ENCODE results near the gene MFRP. TPM values are rescaled to one million over a fixed set of nuclear protein-coding genes. Genes with fewer than 3 reads are reported as not detected.

MFRP gene
- polyA plus RNA-seq, 4 donors, result not detected

DNA sequence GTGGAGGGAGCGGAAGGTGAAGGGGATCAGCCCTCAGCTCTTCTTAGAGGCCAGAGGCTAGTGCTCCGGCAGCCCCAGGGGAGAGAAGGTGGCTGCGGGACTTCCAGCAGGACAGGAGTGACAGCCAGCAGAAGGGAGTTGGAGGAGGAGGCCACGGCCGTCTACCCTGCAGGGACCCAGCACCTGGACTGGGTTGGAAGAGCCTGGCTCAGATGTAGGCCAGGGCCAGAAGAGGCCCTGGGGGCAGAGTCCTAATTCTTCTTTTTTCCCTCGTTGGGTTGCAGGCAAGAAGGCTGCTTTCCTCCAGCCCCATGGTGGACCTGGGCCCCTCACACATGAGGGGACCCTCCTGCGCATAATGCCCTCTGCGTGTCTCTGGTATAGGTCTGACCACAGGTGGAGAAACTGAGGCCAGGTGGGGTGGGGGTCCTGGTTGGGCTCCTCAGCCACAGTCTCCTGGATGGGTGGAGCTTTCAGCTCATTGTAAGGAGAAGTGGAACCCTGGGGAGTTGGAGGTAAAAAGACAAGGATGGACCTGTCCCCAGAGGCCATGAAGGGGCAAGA lies 27.3 kb downstream of the MFRP start:
- DNase-seq (ENCODE audit: low read depth in 4 of 4, low spot score in 2 of 4), result no peak

DNA sequence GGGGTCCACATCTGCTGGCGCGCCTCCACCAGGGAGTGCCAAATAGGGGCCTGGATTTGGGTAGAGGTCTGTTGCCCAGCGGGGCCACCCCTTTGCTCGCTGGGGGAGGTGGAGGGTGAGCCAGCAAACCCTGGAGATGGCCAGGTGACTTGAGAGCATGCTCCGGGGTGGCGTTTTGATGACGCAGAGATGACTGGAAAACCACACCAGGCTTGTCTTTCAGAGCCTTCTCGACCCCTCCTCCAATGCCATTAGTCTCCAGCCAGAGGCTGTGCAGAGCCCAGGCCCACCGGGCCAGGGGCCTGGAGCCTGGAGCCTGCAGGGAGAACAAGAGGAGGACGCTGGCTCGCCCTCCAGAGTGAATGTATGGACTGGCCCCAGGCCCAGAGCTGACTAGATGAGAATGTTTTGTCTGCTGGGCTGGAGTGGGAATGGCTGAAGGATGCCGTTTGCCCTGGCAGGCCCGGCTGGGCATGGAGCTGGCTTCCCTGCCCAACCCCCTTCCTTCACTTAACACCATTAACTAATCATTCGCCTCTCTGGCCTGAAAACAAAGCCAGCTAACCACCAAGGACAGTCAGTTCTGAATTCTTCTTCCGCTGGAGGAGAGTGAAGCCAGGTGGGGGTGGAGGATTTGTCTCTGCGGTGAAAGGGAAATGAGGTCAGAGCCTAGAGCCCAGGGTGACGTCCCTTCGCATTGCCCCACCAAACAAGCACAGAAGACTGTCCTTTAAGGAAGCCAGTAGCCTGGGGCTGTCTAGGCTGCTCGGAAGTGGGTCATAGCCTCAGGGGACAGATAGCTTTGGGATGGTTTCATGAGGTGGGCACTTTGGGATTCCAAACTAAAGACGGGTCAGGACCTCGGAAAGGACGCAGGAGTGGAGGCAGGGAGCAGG lies 28.0 kb downstream of the MFRP start:
- no peak for DNase-seq (ENCODE audit: low read depth in 4 of 4, low spot score in 2 of 4)

DNA sequence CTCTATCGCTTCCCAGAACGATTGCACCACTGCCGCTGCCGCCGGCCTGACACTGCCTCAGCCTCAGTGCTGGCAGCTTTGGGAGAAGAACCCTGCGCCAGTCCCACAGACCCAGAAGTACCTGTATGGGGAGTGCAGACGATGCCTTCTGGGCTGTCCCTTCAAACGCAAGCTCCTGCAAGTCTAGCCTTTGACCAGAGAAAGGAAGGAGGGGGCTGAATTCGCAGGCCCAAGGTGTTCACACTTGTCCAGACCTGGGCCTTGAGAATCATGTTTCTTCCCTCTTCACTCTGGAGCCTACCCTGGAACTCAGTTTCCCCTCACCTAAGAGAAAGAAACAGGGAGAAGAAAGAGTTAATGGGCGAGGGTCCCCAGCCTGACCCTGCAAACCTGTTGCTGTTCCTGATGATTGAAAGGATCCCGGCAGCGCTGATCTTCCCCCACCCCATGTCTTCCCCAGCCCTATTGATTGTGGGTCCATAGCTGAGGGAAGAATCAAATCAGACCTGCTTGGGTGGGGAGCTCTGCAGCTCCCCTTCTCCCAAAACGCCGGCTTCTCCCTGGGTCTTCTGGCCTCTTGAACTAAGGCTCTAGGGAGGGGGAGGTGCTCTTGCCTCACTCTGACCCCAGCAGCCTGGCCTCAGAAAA lies 28.8 kb downstream of the MFRP start:
- no peak for DNase-seq (ENCODE audit: low read depth in 4 of 4, low spot score in 2 of 4)

DNA sequence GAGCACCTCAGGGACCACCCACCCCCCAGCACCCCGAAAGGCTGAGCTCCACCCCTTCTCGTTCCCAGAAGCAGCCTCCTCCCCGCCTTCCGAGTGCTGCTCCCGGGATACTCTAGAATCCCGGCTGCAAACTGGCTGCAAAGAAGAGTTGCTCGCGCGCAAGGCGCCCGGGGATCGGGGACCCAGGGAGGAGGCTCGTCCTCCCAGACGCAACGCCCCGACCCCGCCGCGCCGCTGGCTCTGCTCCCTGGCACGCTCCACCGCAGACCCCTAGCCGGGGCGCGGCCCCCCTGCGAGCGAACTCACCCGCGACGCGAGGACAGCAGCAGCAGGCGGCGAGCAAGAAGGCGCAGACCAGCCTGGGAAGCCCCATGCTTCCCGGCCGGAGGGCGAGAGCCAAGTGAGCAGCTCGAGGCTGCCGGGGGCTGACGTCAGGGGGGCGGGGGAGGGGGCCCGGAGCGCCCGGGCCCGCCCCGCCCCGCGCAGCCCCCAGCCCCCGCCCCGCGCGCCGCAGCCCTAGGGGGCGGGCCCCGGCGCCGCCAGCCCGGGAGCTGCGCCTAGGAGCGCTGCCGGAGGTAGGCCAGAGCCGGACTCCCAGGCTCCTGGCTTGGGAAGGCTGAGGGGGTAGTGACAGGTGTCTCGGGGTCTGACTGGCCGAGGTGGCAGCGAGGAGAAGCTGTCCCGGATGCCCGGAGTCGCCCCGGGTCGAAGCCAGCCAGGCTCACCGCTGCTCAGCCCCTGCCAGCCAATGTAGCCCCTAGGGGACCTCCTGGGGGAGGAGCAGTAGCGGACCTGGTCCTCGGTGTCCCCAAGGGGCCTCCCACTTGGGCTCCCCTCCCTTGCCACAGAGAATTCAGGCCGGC lies 29.5 kb downstream of the MFRP start, which contains the start of gene MCAM:
MCAM (minus strand) TSS at position 402 of the 863 bp plus-strand sequence; CDS start at position 373, 29 bp downstream.
- no peak for DNase-seq (ENCODE audit: low read depth in 4 of 4, low spot score in 2 of 4)

DNA sequence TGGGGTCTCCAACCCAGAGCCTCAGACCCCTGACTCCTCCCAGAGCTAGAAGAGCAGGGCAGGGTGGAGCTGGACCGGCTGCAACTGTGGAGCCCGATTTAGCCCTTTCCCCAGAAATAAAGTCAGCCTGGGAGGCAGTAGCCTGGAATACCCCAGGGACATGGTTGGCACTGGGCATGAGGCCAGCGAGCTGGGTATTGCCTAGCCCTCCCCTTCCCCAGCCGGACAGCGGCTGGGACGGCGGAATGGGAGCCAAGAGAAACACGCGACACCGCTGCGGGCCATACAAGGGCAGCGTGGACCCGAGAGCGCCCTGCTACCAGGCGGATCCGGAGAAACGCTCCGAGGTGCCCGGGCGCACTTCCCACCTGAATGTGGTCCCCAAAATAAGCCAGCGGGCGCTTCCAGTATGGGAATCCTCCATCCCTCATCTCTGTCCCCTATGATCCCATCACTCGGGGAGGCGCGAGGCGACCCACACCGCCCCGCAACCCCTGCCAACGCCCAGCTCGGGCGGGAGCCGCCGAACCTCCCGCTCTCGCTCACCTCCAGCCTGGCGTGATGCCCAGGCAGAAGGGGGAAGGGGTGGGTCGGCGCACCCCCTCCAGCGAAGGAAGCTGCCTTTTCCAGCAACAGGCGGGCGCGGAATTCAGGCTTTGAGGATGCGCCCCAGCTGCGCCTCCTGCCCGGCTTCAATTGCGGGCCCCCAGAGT lies 30.3 kb downstream of the MFRP start:
- DNase-seq (ENCODE audit: low read depth in 4 of 4, low spot score in 2 of 4), result no peak

DNA sequence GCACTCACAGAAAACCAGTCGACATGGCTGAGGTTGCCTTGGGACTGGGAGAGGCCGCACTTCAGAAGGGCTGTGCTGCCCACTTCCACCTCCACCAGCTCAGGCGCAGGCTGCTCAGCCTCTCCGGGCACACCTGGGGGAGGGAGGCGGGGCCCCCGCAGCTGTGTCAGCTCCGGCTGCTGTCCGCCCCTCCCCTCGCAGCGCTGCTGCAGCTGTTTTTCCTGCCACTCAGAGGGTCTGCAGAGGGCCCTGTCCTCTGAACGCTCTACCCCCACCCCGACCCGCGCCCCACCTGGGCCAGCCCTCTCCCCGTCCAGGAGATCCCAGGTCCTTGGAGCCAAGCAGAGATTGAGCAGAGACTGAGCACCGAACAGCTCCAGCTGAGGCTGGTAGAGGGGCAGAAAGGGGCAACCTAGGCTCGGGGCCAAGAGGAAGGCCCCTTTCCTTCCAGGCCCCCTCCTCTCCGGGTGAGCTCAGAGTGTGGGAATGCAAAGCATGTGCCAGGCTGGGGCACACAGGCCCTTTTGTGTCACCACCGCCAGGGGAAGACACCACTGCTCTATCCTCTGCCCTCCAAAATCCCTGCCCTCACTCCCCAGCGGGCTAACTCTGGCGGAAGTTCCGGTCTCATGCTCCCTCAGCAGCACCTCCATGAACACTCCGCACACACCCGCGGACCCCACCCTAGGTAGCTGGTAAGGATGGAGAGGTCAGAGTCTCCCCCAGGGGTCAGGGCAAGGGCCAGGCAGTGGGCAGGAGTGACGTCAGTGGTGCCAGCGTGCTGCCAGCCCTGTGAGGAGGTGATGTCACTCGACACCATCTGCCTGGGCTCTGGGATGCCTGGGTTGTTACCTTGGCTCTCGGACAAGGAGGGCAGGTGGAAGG lies 31.1 kb downstream of the MFRP start:
- no peak for DNase-seq (ENCODE audit: low read depth in 4 of 4, low spot score in 2 of 4)

DNA sequence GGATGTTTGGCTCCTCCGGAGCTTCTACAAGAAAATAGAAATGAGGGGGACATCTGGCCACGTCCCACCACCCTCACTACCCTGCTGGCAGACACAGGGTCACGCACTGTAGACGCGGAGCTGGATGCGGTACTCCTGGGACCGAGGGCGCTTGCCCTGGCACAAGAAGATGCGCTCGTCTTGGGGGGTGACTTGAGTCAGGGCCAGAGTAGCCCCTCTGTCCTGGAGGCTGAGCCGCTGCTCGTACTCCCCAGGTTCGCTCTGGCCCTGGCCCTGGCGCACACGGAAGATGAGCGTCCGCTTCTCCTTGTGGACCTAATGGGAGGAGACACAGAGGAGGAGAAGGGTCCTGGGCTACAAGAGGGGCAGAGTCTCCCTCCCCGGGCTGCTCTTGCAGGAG lies 31.8 kb downstream of the MFRP start:
- no peak for DNase-seq (ENCODE audit: low read depth in 4 of 4, low spot score in 2 of 4)

DNA sequence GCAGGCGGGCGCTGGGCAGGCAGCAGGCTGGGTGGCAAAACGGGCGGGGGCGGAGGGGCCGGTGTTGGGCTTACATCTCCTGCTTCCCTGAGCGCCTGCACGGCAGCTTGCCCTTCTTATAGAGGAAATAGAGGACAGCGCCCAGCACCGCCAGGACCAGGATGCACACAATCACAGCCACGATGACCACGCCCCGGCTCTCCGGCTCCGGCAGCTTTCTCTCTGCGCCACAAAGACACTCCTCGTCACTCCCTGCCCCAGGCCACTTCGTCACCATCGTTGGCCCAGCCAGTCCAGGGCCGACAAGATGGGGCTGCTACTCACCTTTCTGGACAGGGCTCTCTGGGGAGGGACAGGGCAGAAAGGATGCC lies 35.8 kb downstream of the MFRP start:
- no peak for DNase-seq (ENCODE audit: low read depth in 4 of 4, low spot score in 2 of 4)

DNA sequence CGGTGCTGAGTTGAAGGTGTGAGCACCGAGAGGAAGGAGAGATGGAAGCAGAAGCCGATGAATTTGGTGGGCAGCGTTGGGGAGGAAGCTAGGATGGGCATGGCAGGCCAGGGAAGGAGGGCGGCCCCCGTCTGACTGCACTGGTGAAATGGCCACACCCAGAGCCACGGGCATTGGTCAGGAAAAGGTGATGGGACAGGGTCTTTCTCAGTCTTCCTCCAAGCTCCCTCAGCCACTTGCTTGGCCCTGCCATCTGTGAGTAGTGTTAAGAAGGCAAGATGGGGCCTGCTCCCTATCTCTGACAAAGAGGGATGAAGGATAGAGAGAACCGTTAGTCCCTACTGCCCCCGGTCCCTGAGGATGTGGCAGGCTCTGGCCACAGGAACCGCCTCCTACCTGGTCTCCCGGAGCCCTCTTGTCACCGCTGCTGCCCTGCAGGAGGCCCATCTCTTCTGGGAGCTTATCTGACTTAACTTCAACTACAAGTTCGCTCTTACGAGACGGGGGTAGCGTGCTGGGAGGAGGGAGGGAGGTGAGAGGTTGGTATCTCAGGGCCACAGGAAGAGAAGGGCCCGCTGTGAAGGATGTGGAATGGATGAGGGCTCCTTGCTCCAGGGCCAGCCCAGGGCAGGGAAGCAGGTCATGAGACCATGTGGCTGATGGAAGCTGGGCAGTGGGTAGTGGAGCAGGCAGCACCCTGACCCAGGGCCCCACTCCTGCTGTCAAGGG lies 36.4 kb downstream of the MFRP start:
- no peak for DNase-seq (ENCODE audit: low read depth in 4 of 4, low spot score in 2 of 4)

DNA sequence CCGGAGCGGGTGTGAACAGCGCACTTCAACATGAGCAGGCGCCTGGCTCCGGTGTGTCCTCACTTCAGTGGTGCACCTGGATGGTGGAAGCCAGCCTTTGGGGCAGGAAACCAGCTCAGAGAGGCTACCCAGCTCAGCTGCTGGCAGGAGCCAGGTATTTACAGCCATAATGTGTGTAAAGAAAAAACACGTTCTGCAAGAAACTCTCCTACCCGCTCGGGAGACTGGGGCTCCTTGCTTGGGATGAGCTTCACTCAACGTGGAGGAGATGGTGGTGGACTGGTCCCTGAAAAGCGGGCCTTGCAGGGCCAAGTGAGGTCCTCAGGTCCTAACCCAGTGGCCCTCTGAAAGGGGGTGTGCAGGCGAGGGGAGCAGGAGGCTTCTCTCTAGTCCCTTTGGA lies 37.1 kb downstream of the MFRP start:
- DNase-seq (ENCODE audit: low read depth in 4 of 4, low spot score in 2 of 4), result no peak

DNA sequence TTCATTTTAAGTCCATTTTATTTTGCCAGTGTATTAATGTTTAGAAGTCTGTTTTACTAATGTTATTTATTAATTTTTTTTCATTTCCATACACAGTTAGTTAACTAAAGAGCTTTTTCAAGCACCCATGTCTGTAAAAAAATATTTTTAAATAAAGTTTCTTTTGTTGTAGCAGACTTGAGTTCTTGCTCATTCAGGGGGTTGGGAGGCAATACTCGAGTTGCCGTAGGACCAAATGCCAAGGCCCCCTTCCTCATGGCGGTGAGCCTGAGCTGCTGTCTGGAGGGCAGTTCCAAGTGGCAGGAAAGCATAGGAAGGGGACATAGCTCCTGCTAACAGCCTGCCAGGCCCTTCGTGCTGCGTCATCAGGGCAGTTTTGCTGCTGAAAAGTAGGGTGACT lies 38.5 kb downstream of the MFRP start:
- no peak for DNase-seq (ENCODE audit: low read depth in 4 of 4, low spot score in 2 of 4)

DNA sequence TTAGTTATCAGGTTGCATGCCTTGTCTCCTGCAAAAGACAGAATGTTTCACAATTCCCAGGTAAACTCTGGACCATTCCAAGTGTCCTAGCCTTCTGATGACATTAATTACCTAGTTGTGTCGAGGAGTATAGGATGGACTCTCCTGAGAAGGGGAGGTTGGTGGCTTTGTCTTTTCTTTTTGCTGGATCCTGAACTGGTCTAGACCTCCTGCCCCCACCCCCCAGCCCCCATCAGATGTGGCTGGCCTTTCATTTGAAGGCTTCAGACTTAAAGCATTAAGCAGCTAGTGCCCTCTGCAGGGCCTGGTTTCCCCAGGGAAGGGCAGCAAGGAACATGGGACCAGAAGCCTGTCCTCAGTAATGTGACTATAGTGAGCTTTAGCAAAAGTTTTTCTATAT lies 39.3 kb downstream of the MFRP start:
- no peak for DNase-seq (ENCODE audit: low read depth in 4 of 4, low spot score in 2 of 4)

DNA sequence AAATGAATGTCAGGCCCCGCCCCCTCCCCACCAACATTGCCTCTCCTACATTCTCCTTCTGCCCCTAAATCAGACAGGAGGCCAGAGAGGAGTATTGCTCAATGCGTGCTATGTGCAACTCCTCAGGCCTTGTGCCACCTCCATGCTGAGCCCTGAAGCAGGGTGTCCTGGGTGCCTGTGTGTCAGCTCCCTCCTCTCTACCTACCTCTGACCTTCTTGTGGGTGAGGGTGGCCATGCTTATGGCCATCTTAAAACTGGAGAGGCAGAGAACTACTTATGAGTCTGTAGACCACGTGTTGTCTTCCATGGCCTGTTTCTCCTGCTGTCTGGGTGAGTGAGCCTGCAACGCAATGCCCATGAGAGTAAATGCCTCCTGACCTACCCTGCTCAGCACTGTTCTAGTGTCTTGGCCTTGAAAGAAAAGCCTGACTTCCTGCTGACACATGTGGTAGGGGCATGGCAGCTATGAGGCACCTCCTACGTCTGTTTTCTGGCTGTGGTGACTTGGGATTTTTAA lies 40.1 kb downstream of the MFRP start:
- no peak for DNase-seq (ENCODE audit: low read depth in 4 of 4, low spot score in 2 of 4)

DNA sequence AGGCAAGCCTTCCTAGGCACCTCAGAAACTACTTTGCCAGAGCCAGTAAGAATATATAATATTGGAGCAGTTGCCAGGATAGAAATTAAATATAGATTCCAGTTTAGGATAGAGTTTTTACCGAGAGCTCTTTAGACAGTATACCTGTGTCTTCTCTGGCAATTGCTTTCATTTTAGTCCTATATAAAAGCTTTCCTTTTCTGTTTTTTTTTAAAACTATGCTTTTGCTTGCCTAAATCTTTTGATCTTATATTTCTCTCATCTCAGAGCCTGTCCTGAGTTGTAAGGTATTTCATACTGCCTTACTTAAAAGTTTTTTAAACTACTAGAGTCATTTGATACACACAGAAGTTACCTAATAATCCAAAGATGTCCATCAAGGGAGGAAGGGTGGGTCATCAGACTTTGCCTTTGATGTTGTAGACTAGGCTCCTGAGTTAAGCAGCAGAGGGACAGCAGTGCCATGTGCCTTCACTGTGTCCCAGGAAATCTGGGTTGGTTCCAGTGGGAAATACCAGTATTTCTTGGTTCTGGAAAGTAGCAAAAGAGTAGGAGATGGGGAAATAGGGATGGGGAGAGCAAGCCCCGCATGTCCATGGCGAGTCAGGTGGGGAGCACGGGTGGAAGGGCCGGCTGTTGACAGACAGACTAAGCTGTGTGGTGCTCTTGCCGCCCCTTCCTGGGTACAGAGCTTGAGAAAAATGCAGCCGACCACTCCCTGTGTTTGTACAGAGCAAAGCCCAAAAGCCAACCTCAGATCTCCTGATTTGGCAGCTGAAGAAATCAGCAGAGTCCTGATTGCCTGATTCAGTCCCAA lies 40.7 kb downstream of the MFRP start:
- DNase-seq (ENCODE audit: low read depth in 4 of 4, low spot score in 2 of 4), result no peak

DNA sequence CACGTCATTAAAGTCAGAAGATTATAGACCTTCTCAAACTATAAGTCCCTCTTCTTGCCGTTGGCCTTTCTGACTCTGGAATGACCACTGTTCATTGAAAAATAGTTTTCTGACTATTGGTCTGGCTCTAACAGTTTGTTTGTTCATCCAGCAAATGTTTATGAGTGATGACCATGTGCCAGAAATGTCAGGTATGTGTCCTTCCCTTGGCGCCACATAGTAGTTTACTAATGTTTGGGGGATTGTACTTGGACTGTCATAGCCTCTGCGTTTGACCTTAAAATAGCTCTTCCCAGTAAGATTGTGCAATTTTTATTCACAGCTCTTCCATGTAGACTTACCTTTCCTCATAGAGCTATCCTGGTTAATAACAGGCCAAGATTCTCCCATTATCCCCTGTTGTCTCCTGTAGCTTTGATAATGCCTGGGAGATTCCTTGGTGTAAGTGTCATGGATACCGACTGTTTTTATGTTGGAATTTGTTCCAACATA lies 43.2 kb downstream of the MFRP start:
- DNase-seq (ENCODE audit: low read depth in 4 of 4, low spot score in 2 of 4), result no peak

DNA sequence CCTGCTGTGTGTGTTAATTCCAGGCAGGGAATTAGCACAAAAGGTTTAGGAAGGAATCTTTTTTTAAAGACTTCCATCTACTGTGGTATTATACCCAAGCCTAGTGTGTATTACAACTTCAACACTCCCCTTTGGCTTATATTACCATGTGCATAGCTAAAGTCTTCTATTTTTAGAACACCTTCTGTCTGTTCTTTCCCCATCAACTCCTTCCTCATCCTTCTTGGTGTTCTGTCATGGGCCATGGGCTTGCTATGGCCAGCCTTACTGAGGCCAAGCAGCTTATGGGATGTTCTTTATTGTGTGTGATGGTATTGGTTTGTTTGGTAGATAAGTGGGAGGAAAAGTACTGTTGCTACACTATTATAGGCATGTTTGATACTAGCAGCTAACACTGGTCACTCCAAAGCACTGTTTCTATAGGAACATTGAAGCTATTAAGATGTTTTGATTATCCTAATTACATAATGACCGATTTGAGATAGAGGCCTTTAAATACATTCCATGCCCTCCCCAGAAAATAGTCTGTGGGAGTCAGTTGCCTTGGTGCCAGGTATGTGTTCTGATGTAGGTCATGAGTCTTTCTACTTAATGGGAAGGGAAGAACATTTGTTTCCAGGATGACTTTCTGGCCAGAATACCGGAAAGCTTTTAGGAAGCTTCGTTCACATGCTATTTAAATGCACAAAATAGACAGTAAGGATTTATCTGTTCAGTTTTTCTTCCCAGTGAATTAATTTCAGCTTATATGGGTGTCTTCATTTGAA lies 46.1 kb downstream of the MFRP start:
- no peak for DNase-seq (ENCODE audit: low read depth in 4 of 4, low spot score in 2 of 4)

DNA sequence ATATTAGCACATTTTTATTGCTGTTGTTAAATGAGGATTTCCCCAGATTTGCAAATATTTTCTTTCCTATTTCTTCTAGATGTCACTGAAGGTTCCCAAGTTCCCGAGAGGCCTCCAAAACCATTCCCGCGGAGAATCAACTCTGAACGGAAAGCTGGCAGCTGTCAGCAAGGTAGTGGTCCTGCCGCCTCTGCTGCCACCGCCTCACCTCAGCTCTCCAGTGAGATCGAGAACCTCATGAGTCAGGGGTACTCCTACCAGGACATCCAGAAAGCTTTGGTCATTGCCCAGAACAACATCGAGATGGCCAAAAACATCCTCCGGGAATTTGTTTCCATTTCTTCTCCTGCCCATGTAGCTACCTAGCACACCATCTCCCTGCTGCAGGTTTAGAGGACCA lies 47.1 kb downstream of the MFRP start:
- no peak for DNase-seq (ENCODE audit: low read depth in 4 of 4, low spot score in 2 of 4)

Measured in left renal cortex interstitium (tissue), 4 donors.